Omental fat pad (tissue), 4 donors: ENCODE data around the gene ATP8B4. TPM values are rescaled to one million over a fixed set of nuclear protein-coding genes. Genes with fewer than 3 reads are reported as not detected.

ENCODE experiments used
- ATAC-seq: fragments of 150-250 bp; one replicate; pipeline ENCODE4 v1.9.1; 2016; ENCODE audit warnings: mild to moderate bottlenecking, moderate library complexity; ENCODE audit not compliant: low FRiP score
- DNase-seq: peaks from one replicate; pipeline ENCODE4 v3.0.0-alpha.2; 2019; ENCODE audit warnings: low spot score
- small RNA-seq: library from RNA; depleted of rRNA; stranded (forward); fragments of <200 nt; gene quantifications from one replicate; pipeline ENCODE3, GENCODE V24; 2016
- total RNA-seq, 4 donors: library from RNA; depleted of rRNA; stranded (reverse); fragments of >200 nt; gene quantifications; one replicate each; pipeline ENCODE4 v1.1.0, GENCODE V29; 2016
- TF ChIP-seq, protein P1 (sequence below), 3 donors: fragments of 450-650 bp; IDR thresholded peaks; one replicate each; pipeline ENCODE4 v1.5.1; 2016 to 2017; ENCODE audit warnings: antibody characterized with exemption in 3 of 3, mild to moderate bottlenecking in 3 of 3, moderate library complexity in 2 of 3

The ATP8B4 gene
- total RNA-seq, 4 donors from 2014 or later: 12.1 to 32.3 (median 16.5) TPM

DNA sequence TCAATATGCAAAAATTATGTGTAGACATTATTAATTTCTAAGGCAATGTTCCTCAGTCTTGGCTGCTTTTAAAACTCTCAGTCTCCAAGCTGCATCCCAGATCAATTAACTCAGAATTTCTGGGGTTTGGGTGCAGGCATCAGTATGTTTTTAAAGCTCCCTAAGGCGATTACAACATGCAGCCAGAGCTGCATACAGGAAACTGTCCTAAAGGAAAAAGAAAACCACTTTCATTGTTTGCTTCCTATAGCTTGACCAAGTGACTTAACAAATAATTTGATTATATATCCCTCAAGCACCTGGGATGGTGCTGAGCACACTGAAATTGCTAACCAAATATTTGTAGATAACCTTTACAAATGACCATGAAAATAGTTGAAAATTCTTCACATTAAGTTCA lies 303.5 kb downstream of the ATP8B4 start:
- DNase-seq: no peak
- TF ChIP-seq, protein P1, sequence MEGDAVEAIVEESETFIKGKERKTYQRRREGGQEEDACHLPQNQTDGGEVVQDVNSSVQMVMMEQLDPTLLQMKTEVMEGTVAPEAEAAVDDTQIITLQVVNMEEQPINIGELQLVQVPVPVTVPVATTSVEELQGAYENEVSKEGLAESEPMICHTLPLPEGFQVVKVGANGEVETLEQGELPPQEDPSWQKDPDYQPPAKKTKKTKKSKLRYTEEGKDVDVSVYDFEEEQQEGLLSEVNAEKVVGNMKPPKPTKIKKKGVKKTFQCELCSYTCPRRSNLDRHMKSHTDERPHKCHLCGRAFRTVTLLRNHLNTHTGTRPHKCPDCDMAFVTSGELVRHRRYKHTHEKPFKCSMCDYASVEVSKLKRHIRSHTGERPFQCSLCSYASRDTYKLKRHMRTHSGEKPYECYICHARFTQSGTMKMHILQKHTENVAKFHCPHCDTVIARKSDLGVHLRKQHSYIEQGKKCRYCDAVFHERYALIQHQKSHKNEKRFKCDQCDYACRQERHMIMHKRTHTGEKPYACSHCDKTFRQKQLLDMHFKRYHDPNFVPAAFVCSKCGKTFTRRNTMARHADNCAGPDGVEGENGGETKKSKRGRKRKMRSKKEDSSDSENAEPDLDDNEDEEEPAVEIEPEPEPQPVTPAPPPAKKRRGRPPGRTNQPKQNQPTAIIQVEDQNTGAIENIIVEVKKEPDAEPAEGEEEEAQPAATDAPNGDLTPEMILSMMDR (IDR thresholded peaks at IDR 0.05): no peak
- no peak for ATAC-seq

GRCh38 chr15:49814709-49815108 lies 304.3 kb downstream of the ATP8B4 start:
- TF ChIP-seq, protein P1 (IDR thresholded peaks at IDR 0.05): no peak
- DNase-seq (no peak), ATAC-seq (no peak)

- TF ChIP-seq, protein P1 (IDR thresholded peaks at IDR 0.05): no peak
- DNase-seq (no peak), ATAC-seq (no peak)
These were observed 305.4 kb downstream of the ATP8B4 start for GRCh38 chr15:49813625-49814024.

GRCh38 chr15:49810720-49811119 lies 308.3 kb downstream of the ATP8B4 start:
- TF ChIP-seq, protein P1 (IDR thresholded peaks at IDR 0.05): no peak
- DNase-seq (no peak), ATAC-seq (no peak)

- TF ChIP-seq, protein P1 (IDR thresholded peaks at IDR 0.05): no peak
- ATAC-seq: no peak
These were observed 309.0 kb downstream of the ATP8B4 start for GRCh38 chr15:49809894-49810609.

GRCh38 chr15:49808341-49808740 lies 310.7 kb downstream of the ATP8B4 start:
- DNase-seq (no peak), ATAC-seq (no peak)
- TF ChIP-seq, protein P1 (IDR thresholded peaks at IDR 0.05): no peak

More at GRCh38 chr15:49809894-49810609, 309.0 kb downstream of the ATP8B4 start:
- DNase-seq: no peak

Small RNA genes lying within 50 kb of the gene (small RNA-seq; reads per million reads assigned to genes)
- gene RNA5SP394: not detected

Other genes starting within 250 kb of the ATP8B4 start
- 10 to 100 TPM in 1 of 4 donors, 1 to 10 TPM in 3; 1.6 to 11.4 (median 5.5) TPM for gene SLC27A2, start 63.0 kb upstream of the ATP8B4 start, total RNA-seq
- 1 to 10 TPM in 3 of 4 donors, not detected in 1; 2.4 to 10.0 (median 2.6) TPM for gene HDC, start 146.5 kb upstream of the ATP8B4 start, total RNA-seq
- gene GABPB1, start 236.0 kb upstream of the ATP8B4 start, total RNA-seq: 10 to 100 TPM; 16.8 to 55.5 (median 30.6) TPM